Body of pancreas (tissue), 4 donors: ENCODE results near the gene UMPS.
A peak's percentile ranks its signal among the peaks of the same experiment; 100 is the strongest.

Experiments
- CTCF ChIP-seq, 7 experiments: fragments of 450-650 bp in 4 of 7; fragments of 200-600 bp in 3 of 7; sonication (generic) in 3 of 7; IDR thresholded peaks; one replicate each; pipeline ENCODE4 v1.5.1; 2016 to 2019; ENCODE audit warnings: antibody characterized with exemption in 7 of 7
- POLR2A ChIP-seq, 3 donors: fragments of 450-650 bp; IDR thresholded peaks; one replicate each; pipeline ENCODE4 v1.6.1; 2016; ENCODE audit warnings: antibody characterized with exemption in 3 of 3, mild to moderate bottlenecking in 2 of 3

- TF ChIP-seq CTCF (IDR thresholded peaks at IDR 0.05): peak in 5 of 7 experiments; percentile 11 to 36 (median 27)
- no peak for TF ChIP-seq POLR2A (IDR thresholded peaks at IDR 0.05)
These were observed 56.4 kb downstream of the UMPS start for GRCh38 chr3:124786511-124787241.
